ENCODE measurements around the gene DDAH2.

- TF ChIP-seq CTCF (IDR thresholded peaks at IDR 0.05) (no peak), POLR2A (IDR thresholded peaks at IDR 0.05) (no peak)
These were observed 12.7 kb upstream of the DDAH2 start for GRCh38 chr6:31741815-31742214.
